HG03460 (cell line): Measurements from ENCODE around the gene GNG4.
"Not testable (repeated sequence)": the region's sequence is repeated elsewhere in the genome, so short reads cannot be mapped to it uniquely, and the experiment has no call there.

Source experiments
- ATAC-seq: cut with Tn5 transposase; IDR thresholded peaks from one replicate; pipeline ENCODE4 v1.9.1; 2021; ENCODE audit not compliant: unreplicated experiment

The GNG4 gene

DNA sequence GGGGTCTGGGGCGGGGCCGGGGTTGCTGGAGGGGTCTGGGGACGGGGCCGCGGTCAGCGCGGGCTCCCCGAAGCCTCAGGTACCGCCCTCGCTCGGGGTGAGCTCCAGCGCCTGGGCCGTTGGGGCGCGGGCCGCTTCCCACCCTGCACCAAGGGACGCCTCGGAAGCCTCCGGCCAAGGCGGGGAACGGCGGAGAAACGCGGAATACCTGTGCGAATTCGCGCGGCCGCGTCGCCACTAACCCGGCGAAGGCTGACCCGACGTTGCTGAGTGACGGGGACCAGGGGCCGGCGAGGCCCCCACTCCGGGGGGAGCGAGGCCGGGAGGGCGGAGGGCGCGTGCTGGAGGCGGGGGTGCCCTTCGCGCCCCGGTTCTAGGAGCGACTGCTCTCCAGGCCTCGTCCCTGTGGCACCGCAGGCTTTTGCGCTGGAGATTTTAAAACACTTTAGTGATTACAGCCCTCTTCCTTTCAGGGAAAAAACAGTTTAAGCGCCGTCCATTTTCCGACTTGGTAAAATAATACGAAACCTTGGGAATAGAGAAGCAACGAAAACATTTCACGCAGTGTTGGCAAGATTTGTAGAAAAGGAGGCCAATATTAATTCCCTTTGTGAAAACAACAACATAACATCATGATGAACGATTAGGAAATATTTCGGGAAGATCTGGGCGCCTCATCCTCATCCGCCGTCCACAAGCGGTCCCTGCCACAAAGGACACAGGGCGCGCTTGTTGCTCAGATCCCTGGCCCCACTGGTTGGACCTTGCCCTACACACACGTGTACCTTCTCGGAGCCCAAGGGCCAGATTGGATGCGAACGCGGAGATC is 971 bp upstream of the GNG4 start:
- no peak for ATAC-seq

DNA sequence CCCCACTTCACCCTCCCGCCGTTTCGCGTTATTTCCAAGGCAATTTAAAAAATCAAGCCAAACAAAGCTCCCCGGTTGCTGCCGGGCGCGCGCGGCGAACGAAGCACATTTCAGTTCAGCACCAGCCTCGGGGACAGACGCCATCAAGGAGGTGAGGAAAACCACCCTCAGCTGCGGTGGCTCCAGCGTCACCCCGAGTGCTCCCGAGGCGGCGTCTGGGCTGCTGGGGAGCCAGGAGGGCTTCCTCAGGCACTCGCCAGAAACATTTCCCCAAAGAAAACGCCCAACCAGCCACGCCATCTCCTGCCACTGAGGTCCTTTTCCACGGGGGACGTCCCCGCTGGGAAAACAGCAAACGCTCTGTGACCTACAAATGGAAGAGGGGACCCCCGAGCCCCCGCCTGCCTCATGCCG is 623 bp downstream of the GNG4 start:
- ATAC-seq: no peak

DNA sequence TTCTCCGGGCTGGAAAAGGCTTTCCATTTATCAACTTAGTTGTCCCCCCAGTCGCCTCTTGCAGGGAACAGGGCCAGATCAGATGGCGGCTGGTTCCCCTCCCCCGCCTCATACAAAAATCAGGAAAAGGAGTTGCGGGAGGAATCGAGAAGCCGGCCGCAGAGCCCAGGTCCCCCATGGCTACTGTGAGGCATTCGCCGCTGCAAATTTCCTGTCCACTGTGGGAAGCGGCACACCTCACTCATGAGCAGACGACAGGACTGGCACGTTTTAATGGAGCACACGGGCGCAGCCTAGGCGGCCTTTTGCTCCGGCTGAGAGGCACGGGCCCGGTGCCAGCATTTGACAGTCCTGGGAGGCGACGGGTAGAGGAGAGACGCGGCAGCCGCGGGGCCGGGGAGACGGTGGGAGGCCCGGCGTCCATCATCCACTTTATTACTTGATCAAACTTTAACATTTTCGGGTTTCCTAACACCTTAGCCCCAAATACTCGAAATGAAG is 1.1 kb downstream of the GNG4 start:
- ATAC-seq: no peak

- ATAC-seq: not testable (repeated sequence)
These were observed 2.0 kb downstream of the GNG4 start for GRCh38 chr1:235647537-235647936.

GRCh38 chr1:235646463-235646862 is 3.1 kb downstream of the GNG4 start:
- no peak for ATAC-seq

GRCh38 chr1:235644693-235645305 is 4.8 kb downstream of the GNG4 start:
- no peak for ATAC-seq

GRCh38 chr1:235643837-235644692 is 5.5 kb downstream of the GNG4 start:
- ATAC-seq: no peak

GRCh38 chr1:235642943-235643371 is 6.6 kb downstream of the GNG4 start:
- ATAC-seq: no peak

DNA sequence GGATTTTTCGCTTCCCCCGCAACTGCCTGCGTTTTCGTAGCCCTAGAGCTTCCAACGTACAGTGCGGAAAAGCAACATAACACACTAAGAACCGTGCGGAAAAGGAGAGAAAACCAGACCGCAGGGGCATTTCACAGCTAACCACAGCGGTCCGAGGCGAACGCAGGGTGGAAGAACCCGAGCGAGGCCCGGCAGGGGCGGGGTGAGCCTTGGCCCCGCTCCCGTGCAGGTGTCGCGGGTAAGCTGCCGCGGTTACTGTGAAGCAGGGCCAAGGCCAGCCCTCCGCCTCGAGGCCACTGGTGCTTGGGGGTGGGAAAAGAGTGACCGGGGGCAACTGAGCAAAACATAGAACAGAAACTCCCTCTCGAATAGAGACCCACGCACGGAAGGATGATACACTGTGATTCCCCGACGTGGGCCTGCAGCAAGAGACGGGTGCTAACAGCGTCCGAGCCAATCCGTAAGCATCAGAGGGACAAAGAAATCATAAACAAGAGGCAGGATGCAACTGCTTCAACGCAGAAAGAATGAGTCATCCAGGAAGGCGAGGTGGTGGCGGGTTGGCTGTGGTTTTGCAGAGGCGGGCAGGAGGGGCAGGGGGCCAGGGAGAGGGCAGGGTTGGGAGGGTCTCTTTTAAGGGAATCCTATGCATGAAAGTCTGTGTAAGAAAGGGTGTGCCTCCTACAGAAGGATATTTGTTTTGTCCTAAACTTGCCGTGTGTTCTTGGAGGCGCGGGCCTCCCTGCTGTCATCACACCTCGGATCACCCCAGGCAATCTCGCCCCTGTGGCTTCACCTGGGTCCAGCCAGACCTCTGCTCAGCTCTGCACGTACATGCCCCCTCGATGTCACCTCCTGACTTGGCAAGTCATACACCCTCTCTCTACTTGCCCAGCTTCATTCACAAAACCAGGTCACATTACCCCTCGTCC is 7.3 kb downstream of the GNG4 start:
- no peak for ATAC-seq

- ATAC-seq: no peak
These were observed 9.0 kb downstream of the GNG4 start for GRCh38 chr1:235640580-235640979.

DNA sequence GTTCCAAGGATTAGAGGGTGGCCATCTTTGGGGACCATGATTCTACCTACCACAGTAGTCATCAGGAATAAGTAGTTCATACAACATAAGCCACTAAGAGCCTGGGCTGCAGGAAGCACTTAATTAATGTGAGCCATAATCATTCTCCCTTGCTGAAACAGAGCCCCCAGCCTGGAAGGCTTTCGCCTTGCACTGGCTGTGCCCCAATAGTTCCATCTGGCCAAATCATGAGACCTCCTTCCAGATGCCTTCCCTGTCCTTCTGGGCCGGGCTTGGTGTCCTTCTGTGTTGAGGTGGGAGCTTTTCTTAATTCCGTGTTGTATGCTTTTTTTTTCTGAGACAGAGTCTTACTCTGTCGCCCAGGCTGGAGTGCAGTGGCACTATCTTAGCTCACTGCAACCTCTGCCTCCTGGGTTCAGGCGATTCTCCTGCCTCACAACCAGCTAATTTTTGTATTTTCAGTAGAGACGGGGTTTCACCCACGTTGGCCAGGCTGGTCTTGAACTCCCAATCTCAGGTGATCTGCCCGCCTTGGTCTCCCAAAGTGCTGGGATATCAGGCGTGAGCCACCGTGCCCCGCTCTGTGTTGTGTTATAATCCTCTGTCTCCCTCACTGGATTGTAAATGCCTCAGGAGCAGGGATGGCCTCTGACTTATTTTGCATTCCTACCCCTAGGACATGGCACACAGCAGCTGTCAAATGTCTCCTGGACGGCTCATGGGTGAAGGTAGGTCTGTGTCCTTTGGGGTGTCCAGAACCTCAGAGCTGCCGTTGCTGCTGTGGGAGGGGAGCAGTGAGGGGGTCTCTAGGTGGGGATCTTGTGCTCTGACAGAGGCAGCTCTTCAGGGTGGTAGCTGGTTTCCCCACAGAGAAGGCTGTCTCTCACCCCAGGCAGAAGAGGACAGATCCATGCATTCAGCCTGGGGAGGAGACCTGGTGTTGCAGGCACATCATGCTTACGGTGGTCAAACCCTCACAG is 10.1 kb downstream of the GNG4 start:
- ATAC-seq: no peak

- not testable (repeated sequence) for ATAC-seq
These were observed 11.0 kb downstream of the GNG4 start for GRCh38 chr1:235638612-235639011.

DNA sequence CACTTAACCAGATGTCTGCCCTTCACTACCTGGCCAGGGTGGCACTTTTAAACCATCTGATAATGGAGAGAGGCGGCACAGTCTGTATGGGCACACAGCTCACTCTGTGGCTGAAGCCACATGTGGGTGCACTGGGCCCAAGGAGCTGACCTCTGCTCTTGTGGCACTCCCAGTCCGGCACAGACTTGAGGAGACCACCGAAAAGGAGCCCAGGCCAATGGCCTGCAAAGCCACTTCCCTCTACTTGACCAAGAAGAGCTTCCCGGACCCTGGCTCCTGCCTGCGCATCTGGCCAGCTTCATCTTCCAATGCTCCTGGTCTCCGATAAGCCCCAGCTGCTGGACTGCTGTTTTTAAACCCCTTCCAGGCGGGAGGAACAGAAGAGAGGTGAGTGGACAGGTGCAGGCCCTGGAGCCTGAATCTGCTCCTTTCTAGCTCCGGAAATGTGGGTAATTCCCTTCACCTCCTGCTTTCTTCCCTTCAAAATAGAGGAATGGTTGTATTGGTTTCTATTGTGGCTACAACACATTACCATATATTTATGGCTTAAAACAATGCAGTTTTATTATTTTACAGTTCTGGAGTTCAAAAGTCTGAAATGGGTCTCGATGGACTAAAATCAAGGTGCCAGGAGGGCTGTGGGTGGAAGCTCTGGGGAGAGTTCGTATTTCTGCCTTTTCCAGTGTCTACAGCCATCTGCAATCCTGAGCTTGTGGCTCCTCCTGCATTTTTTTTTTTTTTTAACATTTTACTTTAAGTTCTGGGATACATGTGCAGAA is 11.6 kb downstream of the GNG4 start:
- no peak for ATAC-seq

DNA sequence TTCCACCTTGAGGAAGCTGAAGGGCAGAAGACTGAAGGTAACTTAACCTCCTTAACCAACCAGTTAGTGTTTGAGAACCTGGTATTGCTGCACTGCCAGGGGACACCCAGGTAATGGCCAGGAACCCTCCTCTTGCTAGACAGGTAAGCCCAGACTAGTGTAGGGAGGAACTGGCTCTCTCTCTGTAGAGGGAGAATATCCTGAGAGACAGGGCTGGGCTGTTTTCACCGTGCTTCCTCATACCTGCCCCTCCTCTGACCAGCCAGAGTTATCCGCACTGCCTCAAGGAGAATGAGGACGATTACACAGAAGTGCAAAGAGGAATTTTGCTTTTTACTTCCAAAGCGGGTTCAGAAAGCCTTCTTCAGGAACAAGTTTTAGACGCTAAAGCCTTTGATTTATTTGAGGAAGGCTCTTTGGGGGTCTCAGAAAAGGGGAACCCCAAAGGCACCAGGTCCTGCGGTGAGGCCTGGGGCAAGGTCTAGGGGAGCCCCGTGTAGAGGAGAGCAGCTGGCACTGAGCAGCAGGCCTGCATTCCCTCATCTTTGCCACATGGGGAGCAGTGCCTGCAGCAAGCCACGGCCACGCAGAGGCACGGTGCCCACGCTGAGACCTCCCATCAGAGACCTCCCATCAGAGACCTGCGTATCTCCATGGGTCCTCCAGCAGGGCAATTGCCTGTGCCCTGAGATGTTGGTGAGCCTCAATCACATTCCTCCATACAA is 13.5 kb downstream of the GNG4 start:
- no peak for ATAC-seq

- ATAC-seq: no peak
These were observed 16.8 kb downstream of the GNG4 start for GRCh38 chr1:235632506-235633401.

DNA sequence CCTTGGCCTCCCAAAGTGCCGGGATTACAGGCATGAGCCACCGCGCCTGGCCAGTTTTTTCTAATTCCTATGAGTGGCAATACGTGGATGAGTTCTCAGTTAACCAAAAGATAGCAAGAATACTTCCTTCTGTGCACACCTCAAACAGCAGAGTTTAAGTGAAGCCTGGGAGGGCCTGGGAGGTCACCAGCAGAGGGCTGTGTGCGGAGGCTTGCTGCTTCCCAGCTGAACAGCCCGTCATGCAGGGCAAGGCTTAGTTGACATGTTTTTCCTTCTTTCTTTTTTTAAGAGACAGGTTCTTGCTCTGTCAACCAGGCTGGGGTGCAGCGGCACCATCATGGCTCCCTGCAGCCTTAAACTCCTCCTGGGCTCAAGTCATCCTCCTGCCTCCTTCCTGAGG is 17.8 kb downstream of the GNG4 start:
- ATAC-seq: no peak
